ENCODE data around the gene YWHAQ. TPM values are rescaled to one million over a fixed set of nuclear protein-coding genes. Genes with fewer than 3 reads are reported as not detected.
"Not testable (repeated sequence)": the region's sequence is repeated elsewhere in the genome, so short reads cannot be mapped to it uniquely, and the experiment has no call there.

YWHAQ gene
- total RNA-seq, 1 donor from 2014 or later, result 164 TPM

GRCh38 chr2:9596621-9597311, 34.0 kb downstream of the YWHAQ start:
- peak overlapping the region; percentile 56 for H3K27ac Mint-ChIP-seq
- no peak for DNase-seq
- ChIA-PET CTCF (no interaction called here), POLR2A (interaction anchor here (0.6 to 1.5 kb wide), 4 partner anchors 11 to 129 kb away, joined by 3 to 8 read pairs (median 4); partner anchors contain the start of gene ADAM17)
- peaks cover 48% of the 10 kb centered on the region for H3K36me3 Mint-ChIP-seq (ENCODE audit: low read depth)
- intact Hi-C loops (cut with micrococcal nuclease), result no loop called here
- no peak for ATAC-seq (ENCODE audit: low read depth)
- no peak for TF ChIP-seq CTCF (IDR thresholded peaks at IDR 0.05)
- H3K9me3 Mint-ChIP-seq, result peaks cover 14% of the 10 kb centered on the region
- H3K27me3 Mint-ChIP-seq, result no peaks in the 10 kb centered on the region
- peak overlapping the region; percentile 64 for H3K4me3 Mint-ChIP-seq
- H3K4me1 Mint-ChIP-seq, result peaks cover 40% of the 10 kb centered on the region

GRCh38 chr2:9595746-9596145, 35.1 kb downstream of the YWHAQ start:
- POLR2A ChIA-PET, result interaction anchor here (1.4 kb wide), 1 partner anchor 40 kb away, joined by 4 read pairs; the partner anchor contains the start of gene ADAM17
- no peak for TF ChIP-seq CTCF (IDR thresholded peaks at IDR 0.05)
- peaks cover 52% of the 10 kb centered on the region for H3K36me3 Mint-ChIP-seq (ENCODE audit: low read depth)
- no peak overlapping the region for H3K27ac Mint-ChIP-seq
- CTCF ChIA-PET, result no interaction called here
- no peaks in the 10 kb centered on the region for H3K27me3 Mint-ChIP-seq
- intact Hi-C loops (cut with micrococcal nuclease), result no loop called here
- peaks cover 14% of the 10 kb centered on the region for H3K9me3 Mint-ChIP-seq
- ATAC-seq (ENCODE audit: low read depth), result no peak
- peaks cover 40% of the 10 kb centered on the region for H3K4me1 Mint-ChIP-seq
- no peak overlapping the region for H3K4me3 Mint-ChIP-seq
- no peak for DNase-seq

GRCh38 chr2:9595256-9595655, 35.5 kb downstream of the YWHAQ start:
- not testable (repeated sequence) for DNase-seq

GRCh38 chr2:9594366-9595054, 36.3 kb downstream of the YWHAQ start:
- DNase-seq (no peak), ATAC-seq (ENCODE audit: low read depth) (no peak)
- Mint-ChIP-seq H3K4me1 (peaks cover 32% of the 10 kb centered on the region), H3K27me3 (no peaks in the 10 kb centered on the region), H3K9me3 (peaks cover 9% of the 10 kb centered on the region), H3K36me3 (ENCODE audit: low read depth) (peaks cover 50% of the 10 kb centered on the region), H3K4me3 (no peak overlapping the region), H3K27ac (peak overlapping the region; percentile 4)
- POLR2A ChIA-PET, result interaction anchor here (0.9 kb wide), 1 partner anchor 13 kb away, joined by 3 read pairs; no protein-coding TSS in a partner anchor
- TF ChIP-seq CTCF (IDR thresholded peaks at IDR 0.05), result no peak
- CTCF ChIA-PET, result no interaction called here
- intact Hi-C loops (cut with micrococcal nuclease), result loop anchor here (5.0 kb wide), 1 partner anchor 37 kb away; the partner anchor contains the start of gene ADAM17

More at GRCh38 chr2:9595256-9595655, 35.5 kb downstream of the YWHAQ start:
- CTCF ChIA-PET; H3K27ac Mint-ChIP-seq; H3K4me3 Mint-ChIP-seq; intact Hi-C loops (cut with micrococcal nuclease); POLR2A ChIA-PET; ATAC-seq (ENCODE audit: low read depth); H3K27me3 Mint-ChIP-seq: not testable (repeated sequence)
- Mint-ChIP-seq H3K9me3 (peaks cover 14% of the 10 kb centered on the region), H3K4me1 (peaks cover 40% of the 10 kb centered on the region), H3K36me3 (ENCODE audit: low read depth) (peaks cover 51% of the 10 kb centered on the region)

- H3K4me3 Mint-ChIP-seq, result no peak overlapping the region
- peaks cover 32% of the 10 kb centered on the region for H3K4me1 Mint-ChIP-seq
Observed at GRCh38 chr2:9593925-9594324, 36.9 kb downstream of the YWHAQ start.

More at GRCh38 chr2:9593925-9594324, 36.9 kb downstream of the YWHAQ start:
- H3K27me3 Mint-ChIP-seq, result no peaks in the 10 kb centered on the region
- H3K9me3 Mint-ChIP-seq, result peaks cover 4% of the 10 kb centered on the region
- POLR2A ChIA-PET, result interaction anchor here (0.9 kb wide), 1 partner anchor 14 kb away, joined by 3 read pairs; no protein-coding TSS in a partner anchor
- DNase-seq (no peak), ATAC-seq (ENCODE audit: low read depth) (no peak)
- peaks cover 46% of the 10 kb centered on the region for H3K36me3 Mint-ChIP-seq (ENCODE audit: low read depth)
- no peak for TF ChIP-seq CTCF (IDR thresholded peaks at IDR 0.05)
- no peak overlapping the region for H3K27ac Mint-ChIP-seq
- CTCF ChIA-PET, result no interaction called here
- intact Hi-C loops (cut with micrococcal nuclease), result loop anchor here (5.0 kb wide), 1 partner anchor 37 kb away; the partner anchor contains the start of gene ADAM17

Data from activated B cell treated with CpG ODN at 0.5 μM for 24 hours (primary cell).